ENCODE measurements around the gene USP47.

DNA sequence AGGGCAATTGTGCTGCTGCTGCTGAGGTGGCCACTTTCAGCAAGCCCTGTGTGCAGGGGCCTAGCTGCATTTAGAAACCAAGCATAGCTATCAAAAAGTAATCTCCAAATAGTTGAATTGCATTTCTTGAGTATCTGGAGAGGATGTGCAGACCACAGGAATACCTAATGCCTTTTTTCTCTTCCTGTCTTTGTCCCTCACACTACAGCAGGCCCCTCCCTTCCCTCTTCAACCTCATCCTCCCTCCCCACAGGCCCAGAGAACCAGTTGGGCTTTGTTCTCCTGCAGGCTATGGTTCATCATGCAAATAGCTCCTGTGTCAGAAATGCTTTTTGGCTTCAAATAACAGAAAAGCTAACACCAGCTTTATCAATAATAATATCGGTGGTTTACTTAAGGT is 118.9 kb downstream of the USP47 start:
- TF ChIP-seq, protein P1, sequence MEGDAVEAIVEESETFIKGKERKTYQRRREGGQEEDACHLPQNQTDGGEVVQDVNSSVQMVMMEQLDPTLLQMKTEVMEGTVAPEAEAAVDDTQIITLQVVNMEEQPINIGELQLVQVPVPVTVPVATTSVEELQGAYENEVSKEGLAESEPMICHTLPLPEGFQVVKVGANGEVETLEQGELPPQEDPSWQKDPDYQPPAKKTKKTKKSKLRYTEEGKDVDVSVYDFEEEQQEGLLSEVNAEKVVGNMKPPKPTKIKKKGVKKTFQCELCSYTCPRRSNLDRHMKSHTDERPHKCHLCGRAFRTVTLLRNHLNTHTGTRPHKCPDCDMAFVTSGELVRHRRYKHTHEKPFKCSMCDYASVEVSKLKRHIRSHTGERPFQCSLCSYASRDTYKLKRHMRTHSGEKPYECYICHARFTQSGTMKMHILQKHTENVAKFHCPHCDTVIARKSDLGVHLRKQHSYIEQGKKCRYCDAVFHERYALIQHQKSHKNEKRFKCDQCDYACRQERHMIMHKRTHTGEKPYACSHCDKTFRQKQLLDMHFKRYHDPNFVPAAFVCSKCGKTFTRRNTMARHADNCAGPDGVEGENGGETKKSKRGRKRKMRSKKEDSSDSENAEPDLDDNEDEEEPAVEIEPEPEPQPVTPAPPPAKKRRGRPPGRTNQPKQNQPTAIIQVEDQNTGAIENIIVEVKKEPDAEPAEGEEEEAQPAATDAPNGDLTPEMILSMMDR (conservative IDR thresholded peaks at IDR 0.05): no peak
- TF ChIP-seq EZH2 (IDR thresholded peaks at IDR 0.05; ENCODE audit: low read depth): no peak

Data from PC-9 (cell line).